ENCODE results near the gene SLC16A11. TPM values are rescaled to one million over a fixed set of nuclear protein-coding genes. Genes with fewer than 3 reads are reported as not detected.

Gene SLC16A11
- total RNA-seq, 1 donor: not detected

- peak overlapping the region; percentile 98 for H3K4me3 ChIP-seq (ENCODE audit: low read depth, low read length)
- TF ChIP-seq CTCF (IDR thresholded peaks at IDR 0.05; ENCODE audit: insufficient read depth, low read depth, low read length): no peak
- DNase-seq (ENCODE audit: low read depth): peak; percentile 70
These were observed 28.6 kb downstream of the SLC16A11 start for GRCh38 chr17:7014995-7015958.

GRCh38 chr17:7014261-7014994, 29.5 kb downstream of the SLC16A11 start:
- H3K4me3 ChIP-seq (ENCODE audit: low read depth, low read length): peak overlapping the region; percentile 98
- TF ChIP-seq CTCF (IDR thresholded peaks at IDR 0.05; ENCODE audit: insufficient read depth, low read depth, low read length): peak; percentile 59
- peak; percentile 98 for DNase-seq (ENCODE audit: low read depth)

DNA sequence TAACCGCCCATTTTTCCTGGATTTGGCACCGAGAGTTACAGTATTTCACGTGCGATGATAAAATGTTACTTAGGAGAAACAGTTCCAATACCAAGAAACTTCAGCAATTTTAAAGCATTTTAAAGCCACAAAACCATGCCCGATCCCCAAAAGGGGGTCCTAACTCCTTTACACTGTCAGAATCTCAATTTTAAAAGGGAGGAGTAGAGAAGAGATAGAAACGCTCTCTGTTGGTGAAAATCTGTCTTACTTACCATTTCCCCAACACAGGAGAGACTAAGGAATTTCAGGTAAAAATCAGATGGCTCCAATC, 32.0 kb downstream of the SLC16A11 start:
- no peak for TF ChIP-seq CTCF (IDR thresholded peaks at IDR 0.05; ENCODE audit: insufficient read depth, low read depth, low read length)
- peak overlapping the region; percentile 98 for H3K4me3 ChIP-seq (ENCODE audit: low read depth, low read length)
- DNase-seq (ENCODE audit: low read depth): no peak

- TF ChIP-seq CTCF (IDR thresholded peaks at IDR 0.05; ENCODE audit: insufficient read depth, low read depth, low read length): no peak
- peak overlapping the region; percentile 98 for H3K4me3 ChIP-seq (ENCODE audit: low read depth, low read length)
- DNase-seq (ENCODE audit: low read depth): no peak
These were observed 32.5 kb downstream of the SLC16A11 start for GRCh38 chr17:7011415-7011814.

GRCh38 chr17:7010523-7010922, 33.4 kb downstream of the SLC16A11 start:
- no peak for DNase-seq (ENCODE audit: low read depth)
- TF ChIP-seq CTCF (IDR thresholded peaks at IDR 0.05; ENCODE audit: insufficient read depth, low read depth, low read length): no peak
- peak overlapping the region; percentile 98 for H3K4me3 ChIP-seq (ENCODE audit: low read depth, low read length)

- no peak for TF ChIP-seq CTCF (IDR thresholded peaks at IDR 0.05; ENCODE audit: insufficient read depth, low read depth, low read length)
- no peak for DNase-seq (ENCODE audit: low read depth)
- H3K4me3 ChIP-seq (ENCODE audit: low read depth, low read length): no peak overlapping the region
These were observed 36.7 kb downstream of the SLC16A11 start for GRCh38 chr17:7007143-7007542.
